Measurements from ENCODE around the gene SPATA12. TPM values are rescaled to one million over a fixed set of nuclear protein-coding genes. Genes with fewer than 3 reads are reported as not detected.
A peak's percentile ranks its signal among the peaks of the same experiment; 100 is the strongest.

Gene SPATA12
- total and polyA plus RNA-seq, 7 donors: 0.26 TPM; not detected in 6

DNA sequence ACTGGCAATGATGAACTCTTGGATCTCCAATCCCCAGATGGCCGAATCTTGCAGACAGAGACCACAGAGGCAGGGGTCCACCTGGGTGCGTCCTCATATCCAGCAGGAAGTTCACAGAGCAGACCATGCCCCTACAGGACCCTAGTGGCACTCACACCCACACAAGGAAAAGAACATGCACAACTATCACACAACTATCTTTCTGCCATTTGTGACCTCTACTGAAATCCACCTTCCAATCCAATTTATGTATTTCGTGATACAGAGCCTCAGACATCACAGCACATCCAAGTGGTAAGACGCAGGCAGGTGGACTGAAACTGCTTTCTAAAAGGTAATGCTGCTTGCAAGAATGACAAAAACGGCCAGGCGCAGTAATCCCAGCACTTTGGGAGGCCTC, 44.6 kb upstream of the SPATA12 start:
- Histone ChIP-seq H3K9me3 (no peaks in the 10 kb centered on the region), H3K4me1 (peaks cover 0 to 67% (median 60%) of the 10 kb centered on the region in 4 donors), H3K4me3 (no peak overlapping the region), H3K27me3 (no peaks in the 10 kb centered on the region), H3K27ac (peak overlapping the region in 3 of 4 donors; percentile 79 to 92 (median 90)), H3K36me3 (no peaks in the 10 kb centered on the region)
- 95% methylated on average over 6 of the region's 6 CpGs for WGBS, 2 donors
- intact Hi-C loops (cut with DNase I): no loop called here
- DNase-seq: no peak
- TF ChIP-seq EP300 (IDR thresholded peaks at IDR 0.05) (no peak), POLR2AphosphoS5 (IDR thresholded peaks at IDR 0.05) (no peak), POLR2A (IDR thresholded peaks at IDR 0.05) (no peak)
- TF ChIP-seq, protein P1, sequence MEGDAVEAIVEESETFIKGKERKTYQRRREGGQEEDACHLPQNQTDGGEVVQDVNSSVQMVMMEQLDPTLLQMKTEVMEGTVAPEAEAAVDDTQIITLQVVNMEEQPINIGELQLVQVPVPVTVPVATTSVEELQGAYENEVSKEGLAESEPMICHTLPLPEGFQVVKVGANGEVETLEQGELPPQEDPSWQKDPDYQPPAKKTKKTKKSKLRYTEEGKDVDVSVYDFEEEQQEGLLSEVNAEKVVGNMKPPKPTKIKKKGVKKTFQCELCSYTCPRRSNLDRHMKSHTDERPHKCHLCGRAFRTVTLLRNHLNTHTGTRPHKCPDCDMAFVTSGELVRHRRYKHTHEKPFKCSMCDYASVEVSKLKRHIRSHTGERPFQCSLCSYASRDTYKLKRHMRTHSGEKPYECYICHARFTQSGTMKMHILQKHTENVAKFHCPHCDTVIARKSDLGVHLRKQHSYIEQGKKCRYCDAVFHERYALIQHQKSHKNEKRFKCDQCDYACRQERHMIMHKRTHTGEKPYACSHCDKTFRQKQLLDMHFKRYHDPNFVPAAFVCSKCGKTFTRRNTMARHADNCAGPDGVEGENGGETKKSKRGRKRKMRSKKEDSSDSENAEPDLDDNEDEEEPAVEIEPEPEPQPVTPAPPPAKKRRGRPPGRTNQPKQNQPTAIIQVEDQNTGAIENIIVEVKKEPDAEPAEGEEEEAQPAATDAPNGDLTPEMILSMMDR (IDR thresholded peaks at IDR 0.05): no peak

DNA sequence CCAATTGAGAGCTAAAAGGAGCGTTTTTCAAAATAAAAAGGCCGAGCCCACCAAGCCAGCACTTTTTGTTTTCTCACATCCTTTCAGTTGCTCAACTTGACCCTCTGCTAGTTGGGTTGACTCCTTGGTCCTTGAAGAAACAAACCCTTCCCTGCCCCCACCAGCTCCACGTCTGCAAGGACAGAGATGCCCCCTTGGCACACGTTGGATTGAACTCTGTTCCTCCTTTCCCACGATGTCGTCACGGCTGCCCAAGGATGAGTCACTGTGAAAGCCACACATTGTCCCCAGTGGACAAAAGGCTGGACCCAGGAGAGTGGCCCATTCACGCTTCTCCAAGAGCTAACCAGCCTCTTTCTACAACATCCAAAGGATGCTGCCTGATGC, 43.0 kb upstream of the SPATA12 start:
- DNase-seq: peak; percentile 77
- intact Hi-C loops (cut with DNase I): no loop called here
- Histone ChIP-seq H3K4me3 (no peak overlapping the region), H3K4me1 (peaks cover 0 to 55% (median 47%) of the 10 kb centered on the region in 4 donors), H3K27ac (peak overlapping the region in 3 of 4 donors; percentile 79 to 92 (median 90)), H3K36me3 (no peaks in the 10 kb centered on the region), H3K27me3 (no peaks in the 10 kb centered on the region), H3K9me3 (no peaks in the 10 kb centered on the region)
- WGBS, 2 donors: 74 to 85% methylated on average over 8 of the region's 8 CpGs
- TF ChIP-seq POLR2AphosphoS5 (IDR thresholded peaks at IDR 0.05): no peak
- TF ChIP-seq POLR2A (IDR thresholded peaks at IDR 0.05): no peak
- TF ChIP-seq EP300 (IDR thresholded peaks at IDR 0.05): no peak
- TF ChIP-seq, protein P1 (IDR thresholded peaks at IDR 0.05): no peak

DNA sequence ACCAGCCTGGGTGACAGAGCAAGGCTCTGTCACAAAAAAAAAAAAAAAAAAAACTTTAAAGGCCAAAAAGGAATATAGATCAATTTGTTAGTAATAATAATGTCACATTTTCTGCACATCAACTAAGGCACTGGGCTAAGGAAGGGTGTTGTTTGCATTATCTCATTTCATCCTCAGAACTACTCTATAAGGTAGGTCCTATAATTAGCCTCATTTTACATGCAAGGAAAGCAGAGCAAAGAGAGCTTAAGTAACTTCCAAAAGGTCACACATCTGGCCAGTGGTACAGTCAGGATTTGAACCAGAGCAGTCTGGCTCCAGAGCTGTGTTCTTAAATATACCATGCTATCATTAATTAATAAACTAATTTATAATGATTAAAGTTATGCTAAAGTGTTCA, 42.2 kb upstream of the SPATA12 start:
- Histone ChIP-seq H3K27ac (peak overlapping the region in 3 of 4 donors; percentile 79 to 92 (median 90)), H3K4me1 (peaks cover 0 to 55% (median 47%) of the 10 kb centered on the region in 4 donors), H3K4me3 (no peak overlapping the region), H3K27me3 (no peaks in the 10 kb centered on the region), H3K9me3 (no peaks in the 10 kb centered on the region), H3K36me3 (no peaks in the 10 kb centered on the region)
- TF ChIP-seq, protein P1 (IDR thresholded peaks at IDR 0.05): no peak
- TF ChIP-seq POLR2AphosphoS5 (IDR thresholded peaks at IDR 0.05): no peak
- TF ChIP-seq POLR2A (IDR thresholded peaks at IDR 0.05): no peak
- no peak for TF ChIP-seq EP300 (IDR thresholded peaks at IDR 0.05)
- intact Hi-C loops (cut with DNase I): no loop called here
- no peak for DNase-seq

DNA sequence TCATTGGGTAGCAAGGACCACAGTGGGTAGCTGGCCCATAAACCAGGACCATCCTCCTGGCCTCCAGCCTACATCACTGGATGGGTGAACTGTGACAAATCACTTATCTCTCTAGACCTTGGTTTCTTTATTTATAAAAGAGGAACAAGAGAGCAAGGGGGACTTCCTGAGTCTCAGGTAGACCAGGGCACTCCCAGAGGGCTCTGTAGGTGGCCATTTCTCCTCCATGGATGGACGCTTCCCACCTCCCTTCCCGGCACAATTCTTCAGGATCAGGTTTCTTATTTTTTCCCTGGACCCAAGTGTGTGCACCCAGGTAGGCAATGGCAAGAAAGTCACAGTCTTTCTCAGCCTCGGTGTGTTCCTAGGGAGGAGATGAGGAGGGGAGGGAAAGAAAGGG, 41.4 kb upstream of the SPATA12 start:
- no peak for DNase-seq
- Histone ChIP-seq H3K27me3 (no peaks in the 10 kb centered on the region), H3K4me1 (peaks cover 0 to 55% (median 47%) of the 10 kb centered on the region in 4 donors), H3K36me3 (no peaks in the 10 kb centered on the region), H3K4me3 (no peak overlapping the region), H3K9me3 (no peaks in the 10 kb centered on the region), H3K27ac (peak overlapping the region in 3 of 4 donors; percentile 79 to 92 (median 90))
- intact Hi-C loops (cut with DNase I): no loop called here
- WGBS, 2 donors: 90 to 95% methylated on average over 3 of the region's 3 CpGs
- TF ChIP-seq POLR2A (IDR thresholded peaks at IDR 0.05): no peak

DNA sequence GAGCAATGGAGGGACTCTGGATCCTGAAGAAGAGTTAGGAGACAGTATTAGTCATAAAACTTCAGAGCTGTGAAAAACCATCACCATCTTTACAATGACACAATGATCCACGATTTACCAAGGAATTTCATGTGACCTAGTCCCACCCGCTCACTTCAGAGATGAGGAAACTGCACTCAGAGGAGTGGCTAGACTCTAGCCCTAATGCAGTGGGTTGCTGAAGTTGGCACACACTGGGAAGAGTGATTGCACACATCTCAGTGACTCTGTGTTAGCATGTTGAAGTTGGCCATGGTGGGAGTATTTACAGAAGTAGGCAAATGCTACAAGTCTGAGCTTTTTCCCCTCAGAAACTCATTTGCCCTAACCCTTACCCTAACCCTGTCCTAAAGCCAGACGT, 35.2 kb upstream of the SPATA12 start:
- intact Hi-C loops (cut with DNase I): no loop called here
- no peak for TF ChIP-seq POLR2AphosphoS5 (IDR thresholded peaks at IDR 0.05)
- TF ChIP-seq, protein P1 (IDR thresholded peaks at IDR 0.05): no peak
- TF ChIP-seq POLR2A (IDR thresholded peaks at IDR 0.05): no peak
- TF ChIP-seq EP300 (IDR thresholded peaks at IDR 0.05): no peak
- Histone ChIP-seq H3K27ac (no peak overlapping the region), H3K36me3 (no peaks in the 10 kb centered on the region), H3K27me3 (no peaks in the 10 kb centered on the region), H3K4me3 (no peak overlapping the region), H3K9me3 (no peaks in the 10 kb centered on the region), H3K4me1 (peaks cover 0 to 12% (median 0%) of the 10 kb centered on the region in 4 donors)
- WGBS, 2 donors: 49 to 57% methylated on average over 3 of the region's 3 CpGs
- no peak for DNase-seq

All from sigmoid colon (tissue), 7 donors.